ENCODE data around the gene ANO6. TPM values are rescaled to one million over a fixed set of nuclear protein-coding genes. Genes with fewer than 3 reads are reported as not detected.

Gene ANO6
- total and polyA plus RNA-seq, 2 donors (not counting 1 experiment from before 2014, with no cell fraction given) = 6.6 to 19.5 TPM

- no peaks in the 10 kb centered on the region for H3K36me3 ChIP-seq (replicated peaks in 1 of 2; ENCODE audit: control extremely low read depth in 1 of 2, control insufficient read depth in 1 of 2, extremely low read depth in 1 of 2, insufficient read depth in 2 of 2, low read length in 1 of 2)
- peaks cover 0 to 8% (median 3%) of the 10 kb centered on the region in 3 donors for H3K9me3 ChIP-seq (ENCODE audit: control extremely low read depth in 1 of 3, control insufficient read depth in 2 of 3, insufficient read depth in 1 of 3, low read length in 2 of 3)
- peaks cover 5 to 10% of the 10 kb centered on the region in 2 donors for H3K4me1 ChIP-seq (ENCODE audit: control insufficient read depth in 2 of 2, insufficient read depth in 2 of 2, low read length in 2 of 2)
- no peak overlapping the region for H3K4me3 ChIP-seq (ENCODE audit: control extremely low read depth in 1 of 5, extremely low read depth in 1 of 5, insufficient read depth in 1 of 5, low read depth in 2 of 5, low read length in 4 of 5)
- no peak overlapping the region for H3K4me3 Mint-ChIP-seq
- H3K27me3 Mint-ChIP-seq = no peaks in the 10 kb centered on the region
- CTCF ChIA-PET = no interaction called here
- no peak overlapping the region for H3K4me2 ChIP-seq (replicated peaks; ENCODE audit: low read depth, low read length, poor library complexity, severe bottlenecking)
- no peak overlapping the region for H2AFZ ChIP-seq (ENCODE audit: insufficient read depth, low read depth, low read length, poor library complexity, severe bottlenecking)
- POLR2A ChIA-PET = no interaction called here
- no peak overlapping the region for H3K27ac ChIP-seq (ENCODE audit: low read length in 2 of 2)
- intact Hi-C loops (cut with micrococcal nuclease) = no loop called here
- no peaks in the 10 kb centered on the region for H3K27me3 ChIP-seq (replicated peaks in 1 of 4; ENCODE audit: control extremely low read depth in 1 of 4, control insufficient read depth in 3 of 4, insufficient read depth in 4 of 4, low read length in 3 of 4)
- peaks cover 13% of the 10 kb centered on the region for H4K20me1 ChIP-seq (ENCODE audit: control insufficient read depth, insufficient read depth, low read length, poor library complexity, severe bottlenecking)
- no peak for ATAC-seq (ENCODE audit: low read depth)
- DNase-seq = no peak
- H3K4me1 Mint-ChIP-seq = peaks cover 16% of the 10 kb centered on the region
- no peak overlapping the region for H3K27ac Mint-ChIP-seq
- H3K9me3 Mint-ChIP-seq (ENCODE audit: insufficient read depth) = peaks cover 3% of the 10 kb centered on the region
- TF ChIP-seq, protein P1, sequence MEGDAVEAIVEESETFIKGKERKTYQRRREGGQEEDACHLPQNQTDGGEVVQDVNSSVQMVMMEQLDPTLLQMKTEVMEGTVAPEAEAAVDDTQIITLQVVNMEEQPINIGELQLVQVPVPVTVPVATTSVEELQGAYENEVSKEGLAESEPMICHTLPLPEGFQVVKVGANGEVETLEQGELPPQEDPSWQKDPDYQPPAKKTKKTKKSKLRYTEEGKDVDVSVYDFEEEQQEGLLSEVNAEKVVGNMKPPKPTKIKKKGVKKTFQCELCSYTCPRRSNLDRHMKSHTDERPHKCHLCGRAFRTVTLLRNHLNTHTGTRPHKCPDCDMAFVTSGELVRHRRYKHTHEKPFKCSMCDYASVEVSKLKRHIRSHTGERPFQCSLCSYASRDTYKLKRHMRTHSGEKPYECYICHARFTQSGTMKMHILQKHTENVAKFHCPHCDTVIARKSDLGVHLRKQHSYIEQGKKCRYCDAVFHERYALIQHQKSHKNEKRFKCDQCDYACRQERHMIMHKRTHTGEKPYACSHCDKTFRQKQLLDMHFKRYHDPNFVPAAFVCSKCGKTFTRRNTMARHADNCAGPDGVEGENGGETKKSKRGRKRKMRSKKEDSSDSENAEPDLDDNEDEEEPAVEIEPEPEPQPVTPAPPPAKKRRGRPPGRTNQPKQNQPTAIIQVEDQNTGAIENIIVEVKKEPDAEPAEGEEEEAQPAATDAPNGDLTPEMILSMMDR (IDR thresholded peaks at IDR 0.05) = no peak
- TF ChIP-seq EZH2 (IDR thresholded peaks at IDR 0.05; ENCODE audit: borderline replicate concordance, insufficient read depth, low read depth, low read length, poor library complexity, severe bottlenecking) = no peak
- H3K9ac ChIP-seq (ENCODE audit: low read length) = no peak overlapping the region
- peaks cover 6% of the 10 kb centered on the region for H3K79me2 ChIP-seq (ENCODE audit: control insufficient read depth, insufficient read depth, low read length)
Observed at GRCh38 chr12:45247589-45247988, 31.7 kb downstream of the ANO6 start.

DNA sequence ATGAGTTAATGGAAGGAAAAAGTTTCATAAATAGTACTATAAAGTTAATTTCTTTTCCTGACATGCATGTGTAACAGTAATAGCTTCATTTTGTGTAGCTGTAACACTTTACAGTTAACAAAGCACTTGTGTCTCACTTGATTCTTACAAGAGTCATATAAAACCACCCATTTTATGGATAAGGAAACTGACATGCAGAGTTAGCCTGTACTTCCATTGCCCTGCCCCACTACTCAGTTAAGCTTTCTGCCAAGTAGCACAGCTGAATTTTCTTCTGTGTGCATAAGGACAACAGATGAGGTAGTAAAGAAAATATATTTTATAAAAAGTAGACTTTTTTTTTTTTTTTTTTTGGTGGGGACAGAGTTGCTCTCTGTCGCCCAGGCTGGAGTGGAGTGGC is 32.2 kb downstream of the ANO6 start:
- Histone ChIP-seq H2AFZ (ENCODE audit: insufficient read depth, low read depth, low read length, poor library complexity, severe bottlenecking) (no peak overlapping the region), H3K36me3 (replicated peaks in 1 of 2; ENCODE audit: control extremely low read depth in 1 of 2, control insufficient read depth in 1 of 2, extremely low read depth in 1 of 2, insufficient read depth in 2 of 2, low read length in 1 of 2) (no peaks in the 10 kb centered on the region), H3K27me3 (replicated peaks in 1 of 4; ENCODE audit: control extremely low read depth in 1 of 4, control insufficient read depth in 3 of 4, insufficient read depth in 4 of 4, low read length in 3 of 4) (no peaks in the 10 kb centered on the region), H3K4me3 (ENCODE audit: control extremely low read depth in 1 of 5, extremely low read depth in 1 of 5, insufficient read depth in 1 of 5, low read depth in 2 of 5, low read length in 4 of 5) (no peak overlapping the region), H3K4me2 (replicated peaks; ENCODE audit: low read depth, low read length, poor library complexity, severe bottlenecking) (no peak overlapping the region), H3K27ac (ENCODE audit: low read length in 2 of 2) (no peak overlapping the region), H3K4me1 (ENCODE audit: control insufficient read depth in 2 of 2, insufficient read depth in 2 of 2, low read length in 2 of 2) (peaks cover 5 to 10% of the 10 kb centered on the region in 2 donors), H4K20me1 (ENCODE audit: control insufficient read depth, insufficient read depth, low read length, poor library complexity, severe bottlenecking) (peaks cover 13% of the 10 kb centered on the region), H3K79me2 (ENCODE audit: control insufficient read depth, insufficient read depth, low read length) (peaks cover 3% of the 10 kb centered on the region), H3K9ac (ENCODE audit: low read length) (no peak overlapping the region), H3K9me3 (ENCODE audit: control extremely low read depth in 1 of 3, control insufficient read depth in 2 of 3, insufficient read depth in 1 of 3, low read length in 2 of 3) (peaks cover 0 to 8% (median 3%) of the 10 kb centered on the region in 3 donors)
- CTCF ChIA-PET = no interaction called here
- peaks cover 16% of the 10 kb centered on the region for H3K4me1 Mint-ChIP-seq
- ATAC-seq (ENCODE audit: low read depth) = no peak
- intact Hi-C loops (cut with micrococcal nuclease) = no loop called here
- no peaks in the 10 kb centered on the region for H3K27me3 Mint-ChIP-seq
- 100% methylated on average over 1 of the region's 1 CpG for WGBS (ENCODE audit: insufficient coverage)
- H3K27ac Mint-ChIP-seq = no peak overlapping the region
- peaks cover 3% of the 10 kb centered on the region for H3K9me3 Mint-ChIP-seq (ENCODE audit: insufficient read depth)
- DNase-seq = no peak
- TF ChIP-seq EZH2 (IDR thresholded peaks at IDR 0.05; ENCODE audit: borderline replicate concordance, insufficient read depth, low read depth, low read length, poor library complexity, severe bottlenecking) = no peak
- no peak overlapping the region for H3K4me3 Mint-ChIP-seq
- POLR2A ChIA-PET = no interaction called here

All from B cell (primary cell).